Mammary epithelial cell (primary cell): Measurements from ENCODE around the gene MBL2.

Source experiments
- CTCF ChIP-seq, 2 donors: IDR thresholded peaks in 1 of 2; conservative IDR thresholded peaks in 1 of 2; 2 replicates each; pipeline ENCODE4 v1.5.1; 2011 to 2012; ENCODE audit warnings: inconsistent platforms in 2 of 2, low read length in 2 of 2, mild to moderate bottlenecking in 2 of 2, control low read depth in 1 of 2, low read depth in 1 of 2; ENCODE audit not compliant: insufficient read depth in 1 of 2; ENCODE audit errors: extremely low read depth in 1 of 2
- EZH2 ChIP-seq: IDR thresholded peaks from 2 replicates; pipeline ENCODE4 v1.6.1; 2012; ENCODE audit warnings: low read length, inconsistent platforms, borderline replicate concordance

DNA sequence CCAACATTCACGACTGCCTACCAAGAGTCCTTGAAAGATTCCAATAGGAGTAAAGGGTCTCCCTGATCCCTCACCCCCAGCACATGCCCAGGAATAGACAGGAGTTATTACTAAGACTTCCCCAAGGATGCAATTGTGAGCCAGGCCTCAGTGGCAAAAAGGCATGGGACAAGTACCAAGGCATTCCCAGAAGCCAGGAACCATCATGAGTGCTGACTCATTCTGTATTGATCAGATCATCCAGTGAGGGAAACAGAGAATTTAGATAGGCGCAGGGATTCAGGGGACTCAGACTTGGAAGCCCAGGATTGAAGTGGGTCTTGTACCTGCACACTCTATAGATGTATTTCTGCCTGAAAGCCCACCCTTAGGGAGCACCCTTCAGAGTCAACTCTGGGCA, 21.2 kb downstream of the MBL2 start:
- TF ChIP-seq EZH2 (no peak), CTCF (conservative IDR thresholded peaks at IDR 0.05 in 1 of 2, IDR thresholded peaks at IDR 0.05 in 1 of 2; ENCODE audit: extremely low read depth in 1 of 2, insufficient read depth in 1 of 2, low read depth in 1 of 2, low read length in 2 of 2) (no peak)
